Measurements from ENCODE around the gene ASH1L.
"Not testable (repeated sequence)": the region's sequence is repeated elsewhere in the genome, so short reads cannot be mapped to it uniquely, and the experiment has no call there.

Gene ASH1L

GRCh38 chr1:155307247-155307740, 255.3 kb downstream of the ASH1L start:
- no peak for DNase-seq (ENCODE audit: low read depth in 3 of 3)

GRCh38 chr1:155305881-155306391, 256.7 kb downstream of the ASH1L start:
- DNase-seq (ENCODE audit: low read depth in 3 of 3): no peak

DNA sequence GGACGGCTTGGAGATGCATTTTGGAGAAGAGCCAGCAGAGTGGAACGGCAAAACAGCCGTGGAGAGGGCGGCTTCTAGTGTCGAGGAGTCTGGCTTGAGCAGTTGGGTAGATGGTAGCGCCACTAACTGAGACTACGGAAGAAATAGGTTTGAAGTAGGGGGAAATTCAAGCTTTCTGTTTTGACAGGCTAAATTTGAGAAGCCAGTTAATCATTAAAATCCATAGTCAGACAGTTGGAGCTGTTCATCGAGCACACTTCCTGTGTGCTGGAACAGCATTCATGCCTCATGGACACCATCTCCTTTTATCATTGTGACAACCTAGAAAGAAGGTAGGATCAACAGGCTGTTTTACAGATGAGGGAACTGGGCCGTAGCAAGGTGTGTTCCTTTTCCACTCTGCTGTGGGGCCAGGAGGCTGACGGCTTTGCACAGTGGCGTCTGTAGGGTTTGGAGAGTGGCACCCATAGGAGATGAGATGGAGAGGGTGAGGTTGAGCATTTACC, 258.0 kb downstream of the ASH1L start:
- DNase-seq (ENCODE audit: low read depth in 3 of 3): no peak

DNA sequence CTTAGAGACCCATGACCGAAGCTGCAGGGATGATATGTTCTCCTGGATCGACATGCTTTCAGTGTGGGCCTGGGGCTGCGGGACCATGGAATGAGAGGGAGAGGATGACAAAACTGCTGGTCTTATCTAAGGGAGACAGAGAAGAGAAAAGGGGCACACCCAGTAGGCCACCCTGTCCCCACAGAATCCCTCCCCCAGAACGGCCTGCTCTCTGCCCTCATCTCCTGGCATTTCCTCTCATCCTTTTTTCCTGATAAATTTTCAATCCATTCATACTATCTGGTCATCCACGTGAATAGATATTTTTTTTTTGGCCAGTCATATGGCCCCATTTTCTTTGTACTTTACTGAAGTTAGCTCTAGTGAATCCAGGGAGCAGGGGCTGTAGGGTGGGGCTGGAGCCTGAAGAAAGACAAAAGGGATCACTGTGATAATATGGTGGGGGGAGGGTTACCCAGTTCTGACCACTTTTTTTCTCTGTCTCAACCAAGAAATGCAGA, 261.2 kb downstream of the ASH1L start, which contains the start of gene PKLR:
Gene PKLR, minus strand, starts transcription at position 97 of the 500 bp plus-strand sequence. Its CDS starts 43 bp downstream, at position 54.
- no peak for DNase-seq (ENCODE audit: low read depth in 3 of 3)

GRCh38 chr1:155300553-155301329, 261.9 kb downstream of the ASH1L start:
- DNase-seq (ENCODE audit: low read depth in 3 of 3): no peak

GRCh38 chr1:155300024-155300423, 262.6 kb downstream of the ASH1L start:
- no peak for DNase-seq (ENCODE audit: low read depth in 3 of 3)

GRCh38 chr1:155297384-155297783, 265.2 kb downstream of the ASH1L start:
- DNase-seq (ENCODE audit: low read depth in 3 of 3): no peak

DNA sequence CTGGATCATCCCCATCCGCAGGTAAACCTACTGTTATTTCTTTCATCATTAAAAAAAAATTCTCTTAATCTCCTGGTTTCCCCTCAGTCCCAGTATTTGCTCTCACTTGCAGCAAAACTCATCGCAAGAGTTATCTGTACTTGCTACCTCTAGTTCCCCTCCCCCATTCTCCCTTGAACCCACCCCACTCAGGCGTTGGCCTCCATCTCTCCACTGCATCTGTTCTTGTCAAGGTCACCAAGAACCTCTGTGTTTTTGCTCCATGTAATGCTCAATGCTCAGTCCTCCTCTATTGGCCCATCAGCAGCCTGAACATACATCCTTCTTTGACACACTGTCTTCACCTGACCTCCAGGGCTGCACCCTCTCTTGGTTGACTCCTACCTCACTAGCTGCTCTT, 265.9 kb downstream of the ASH1L start:
- DNase-seq (ENCODE audit: low read depth in 3 of 3): no peak

DNA sequence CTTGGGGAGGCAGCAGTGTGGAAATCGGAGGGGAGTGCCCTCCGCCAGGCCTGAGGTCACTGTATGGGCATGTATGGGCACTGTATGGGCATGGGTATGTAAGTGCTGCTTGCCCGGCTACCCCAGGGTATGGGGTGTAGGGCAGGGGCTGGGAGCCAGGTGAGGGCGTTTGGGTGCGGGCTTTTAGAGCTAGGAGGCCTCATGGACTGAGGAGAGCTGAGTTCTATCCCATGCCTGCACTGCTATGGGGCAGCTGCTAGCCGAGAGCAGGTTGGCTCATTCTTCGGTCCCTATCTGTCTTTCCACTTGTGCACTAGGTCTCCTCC, 266.7 kb downstream of the ASH1L start:
- DNase-seq (ENCODE audit: low read depth in 3 of 3): no peak

GRCh38 chr1:155295183-155295941, 267.2 kb downstream of the ASH1L start:
- DNase-seq (ENCODE audit: low read depth in 3 of 3): no peak

DNA sequence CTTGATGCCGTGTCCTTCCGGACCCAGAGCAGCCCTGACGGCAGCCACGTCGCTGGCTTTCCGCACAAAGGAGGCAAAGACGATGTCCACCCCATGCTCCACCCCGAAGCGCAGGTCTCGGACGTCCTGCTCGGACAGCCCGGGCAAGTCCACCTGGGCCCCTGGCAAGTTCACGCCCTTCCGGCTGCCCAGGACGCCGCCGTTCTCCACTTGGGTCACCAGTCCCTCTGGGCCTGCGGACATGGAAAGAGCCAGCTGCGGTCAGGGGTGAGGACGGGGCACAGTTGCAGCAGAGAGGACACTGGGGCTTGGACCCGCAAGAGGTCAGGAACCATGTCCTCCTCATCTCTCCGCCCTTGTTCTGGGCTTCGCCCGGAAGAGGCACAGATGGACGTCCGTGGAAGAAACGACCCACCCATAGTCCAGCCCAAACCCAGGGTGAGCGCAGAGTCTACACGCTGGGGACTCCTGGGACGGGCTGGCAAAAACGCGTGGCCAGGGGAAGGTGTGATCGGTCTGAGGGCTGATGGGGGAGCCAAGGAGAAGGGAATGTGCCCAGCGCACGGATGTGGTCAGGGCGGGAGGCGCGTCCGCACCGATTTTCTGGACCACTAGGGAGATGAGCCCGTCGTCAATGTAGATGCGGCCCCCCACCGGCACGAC, 268.0 kb downstream of the ASH1L start:
- DNase-seq (ENCODE audit: low read depth in 3 of 3): no peak

- no peak for DNase-seq (ENCODE audit: low read depth in 3 of 3)
These were observed 269.4 kb downstream of the ASH1L start for GRCh38 chr1:155293086-155293749.

DNA sequence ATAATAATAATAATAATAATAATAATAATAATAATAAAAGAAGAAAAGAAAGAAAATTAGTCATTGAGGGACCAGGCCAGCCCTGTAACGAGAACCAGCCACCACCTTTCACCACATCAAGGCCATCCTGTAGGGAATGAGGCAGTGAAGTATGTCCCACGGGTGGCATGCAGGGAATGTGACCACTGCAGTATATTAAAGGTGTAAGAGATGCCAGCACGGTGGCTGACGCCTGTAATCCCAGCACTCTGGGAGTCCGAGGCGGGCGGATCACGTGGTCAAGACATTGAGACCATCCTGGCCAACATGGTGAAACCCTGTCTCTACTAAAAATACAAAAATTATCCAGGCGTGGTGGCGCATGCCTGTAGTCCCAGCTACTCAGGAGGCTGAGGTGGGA, 271.6 kb downstream of the ASH1L start:
- DNase-seq (ENCODE audit: low read depth in 3 of 3): not testable (repeated sequence)

- no peak for DNase-seq (ENCODE audit: low read depth in 3 of 3)
These were observed 274.5 kb downstream of the ASH1L start for GRCh38 chr1:155287987-155288543.

DNA sequence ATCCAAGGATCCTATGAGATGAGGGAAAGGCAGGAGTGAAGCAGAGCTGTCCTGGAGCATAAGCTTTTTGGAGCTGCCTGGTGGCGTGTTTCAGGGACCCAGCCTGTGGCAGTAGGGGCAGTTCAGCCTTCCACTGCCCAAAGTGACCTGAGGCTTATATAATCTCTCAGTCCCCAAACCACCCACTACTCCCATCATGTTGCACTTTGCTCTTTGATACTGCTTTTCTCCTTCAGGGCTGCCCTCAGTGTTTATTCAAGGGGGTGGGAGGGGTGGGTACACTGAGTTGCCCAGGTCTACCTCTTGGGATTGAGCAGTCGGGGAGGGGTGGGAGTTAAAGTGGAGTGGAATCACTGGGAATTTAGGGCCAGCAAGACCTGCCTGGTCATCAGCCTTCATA, 276.1 kb downstream of the ASH1L start:
- DNase-seq (ENCODE audit: low read depth in 3 of 3): no peak

- DNase-seq (ENCODE audit: low read depth in 3 of 3): no peak
These were observed 277.0 kb downstream of the ASH1L start for GRCh38 chr1:155285631-155286044.

All from stimulated activated CD4-positive, alpha-beta T cell treated with anti-CD3 and anti-CD28 coated beads, TNF-alpha, amount 100 ng/mL, for 4 hours (primary cell).